HUDEP-2 (cell line): ENCODE measurements around the gene OXSM.
A peak's percentile ranks its signal among the peaks of the same experiment; 100 is the strongest.

ENCODE experiments used
- DNase-seq, 76 experiments: peaks; one replicate each; lab custom pipeline; 2025; ENCODE audit not compliant: unreplicated experiment in 76 of 76; lab: John Stamatoyannopoulos, UW

Gene OXSM

DNA sequence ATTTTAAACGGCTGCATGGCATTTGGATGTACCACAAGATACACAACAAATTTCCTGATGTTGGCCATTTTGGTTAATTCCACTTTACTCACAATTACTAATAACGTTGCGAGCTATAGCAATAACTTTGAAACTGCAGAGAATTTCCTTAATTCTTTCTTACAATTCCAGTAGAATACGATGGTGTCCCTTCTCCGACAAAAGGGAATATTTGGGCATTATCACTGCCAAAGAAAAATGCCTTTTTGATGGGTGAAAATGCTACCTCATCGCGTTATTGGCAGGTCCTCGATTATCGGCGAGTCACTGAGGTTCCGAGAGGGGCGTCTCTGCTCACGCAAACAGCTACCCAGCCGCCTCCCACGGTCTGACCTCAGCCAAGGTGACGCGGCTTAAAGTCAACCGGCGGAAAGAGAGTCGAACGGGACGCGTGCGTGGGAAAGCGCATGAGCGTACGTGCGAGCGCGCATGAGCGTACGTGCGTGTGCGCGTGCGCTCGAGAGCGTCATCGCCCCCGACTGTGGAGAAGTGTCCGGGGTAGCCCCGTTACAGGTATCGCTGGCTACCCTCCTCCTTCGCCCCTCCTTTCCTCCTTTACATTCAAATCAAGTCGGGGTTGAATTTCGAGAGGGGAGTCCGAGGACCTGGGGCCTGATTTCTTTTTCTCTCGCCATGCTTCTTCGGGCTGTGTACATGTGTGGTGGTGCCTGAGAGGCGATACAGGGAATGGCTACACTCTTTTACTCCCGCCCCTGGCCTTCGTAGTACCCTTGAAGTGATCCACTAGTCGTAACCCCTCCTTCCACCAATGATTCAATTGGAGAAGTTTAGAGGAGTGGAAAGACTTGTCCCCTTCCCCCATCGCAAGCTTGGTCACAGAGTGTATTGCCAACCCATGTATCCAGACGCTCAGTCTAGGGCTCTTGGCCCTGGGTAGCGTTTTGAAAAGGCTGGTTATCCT lies at the start of gene OXSM:
Gene OXSM (plus strand): TSS at position 495 of the 961 bp plus-strand sequence. CDS start 931 bp downstream, outside the sequence.
- peak; percentile 10 to 96 (median 88) for DNase-seq

DNA sequence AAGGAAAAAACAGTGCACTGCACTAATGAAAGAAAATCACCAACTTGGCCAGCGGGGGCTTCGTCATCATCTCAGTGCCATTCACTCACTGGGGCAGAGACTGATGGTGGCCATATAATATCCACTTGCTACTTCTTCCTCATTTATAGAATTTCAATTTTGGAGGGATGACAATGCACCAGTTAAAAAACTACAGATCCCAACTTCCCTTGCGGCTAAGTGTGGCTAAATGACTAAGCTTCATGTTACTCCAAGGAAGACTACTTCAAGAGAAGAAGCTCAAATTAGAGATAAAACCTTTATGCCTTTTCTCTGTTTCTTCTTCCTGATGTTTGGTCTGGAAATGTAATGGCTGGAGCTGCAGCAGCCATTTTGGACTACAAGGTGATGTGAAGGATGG lies 45.4 kb upstream of the OXSM start:
- DNase-seq, result no peak

DNA sequence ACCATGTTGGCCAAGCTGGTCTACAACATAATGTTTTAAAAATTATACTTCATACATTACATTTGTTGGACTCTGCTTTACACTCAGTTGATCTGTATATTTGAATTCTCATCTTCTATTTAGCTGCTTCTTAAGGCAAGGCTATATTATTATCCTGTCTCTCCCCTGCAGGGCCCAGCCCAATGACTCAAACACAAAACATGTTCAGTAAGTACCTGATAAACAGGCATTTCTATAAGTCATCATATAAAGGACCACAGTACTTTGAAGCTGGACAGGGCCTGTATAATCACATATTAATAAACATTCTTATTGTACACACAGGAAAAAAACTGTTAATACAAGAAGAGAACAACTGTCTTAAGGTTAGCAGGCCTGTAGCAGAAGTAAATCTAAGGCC lies 42.9 kb upstream of the OXSM start:
- no peak for DNase-seq

DNA sequence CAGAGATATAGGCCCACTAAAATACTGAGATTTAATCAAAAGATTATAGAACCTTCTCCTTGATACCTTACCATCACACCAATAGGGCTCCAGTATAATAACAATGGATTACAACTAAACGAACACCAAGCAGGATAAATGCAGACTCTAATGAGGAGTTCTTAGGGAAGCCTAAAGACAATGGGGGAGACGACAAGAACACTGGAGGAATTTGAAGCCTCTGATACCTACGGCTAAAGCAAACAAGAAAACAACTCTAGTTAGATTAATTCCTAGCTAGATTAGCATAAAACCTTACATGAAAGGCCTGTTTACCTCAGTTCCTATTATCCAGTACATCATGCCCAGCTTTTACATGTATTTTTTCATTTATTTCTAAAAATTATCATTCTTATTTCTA lies 41.7 kb upstream of the OXSM start:
- DNase-seq, result no peak

DNA sequence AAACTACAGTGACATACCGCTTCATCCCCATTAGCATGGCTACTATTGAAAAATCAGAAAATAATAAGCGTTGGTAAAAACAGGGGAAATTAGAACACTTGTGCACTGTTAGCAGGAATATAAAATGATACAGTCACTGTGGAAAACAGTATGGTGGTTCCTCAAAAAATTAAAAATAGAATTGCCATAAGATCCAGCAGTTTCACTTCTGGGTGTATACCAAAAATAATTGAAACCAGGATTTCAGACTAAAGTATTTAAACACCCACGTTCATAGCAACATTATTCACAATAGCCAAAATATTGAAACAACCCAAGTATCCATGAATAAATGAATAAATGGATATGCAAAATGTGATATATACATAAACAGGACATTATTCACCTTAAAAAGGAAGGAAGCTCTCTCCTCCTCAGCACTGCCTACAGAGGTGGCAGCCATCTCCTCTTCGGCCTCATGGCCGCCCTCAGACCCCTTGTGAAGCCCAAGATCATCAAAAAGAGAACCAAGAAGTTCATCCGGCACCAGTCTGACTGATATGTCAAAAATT lies 40.8 kb upstream of the OXSM start:
- DNase-seq, result no peak

DNA sequence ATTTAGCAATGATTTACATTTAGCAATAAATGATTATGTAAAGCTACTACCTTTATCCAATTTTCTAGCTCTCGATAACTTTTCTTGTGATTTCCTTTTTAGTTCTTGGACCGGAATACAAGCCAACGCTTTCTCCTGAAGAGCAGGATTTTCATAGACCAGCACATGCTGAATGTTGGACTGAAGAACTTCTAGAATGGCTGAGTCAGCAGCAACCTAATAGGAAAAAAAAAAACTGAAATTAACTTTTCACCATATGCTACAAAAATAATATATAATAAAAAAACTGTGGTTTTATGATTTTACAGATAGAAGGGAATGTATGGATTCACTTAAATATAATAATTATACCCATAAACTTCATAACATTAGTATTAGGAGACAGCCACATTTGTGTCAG lies 38.8 kb upstream of the OXSM start:
- DNase-seq, result no peak

DNA sequence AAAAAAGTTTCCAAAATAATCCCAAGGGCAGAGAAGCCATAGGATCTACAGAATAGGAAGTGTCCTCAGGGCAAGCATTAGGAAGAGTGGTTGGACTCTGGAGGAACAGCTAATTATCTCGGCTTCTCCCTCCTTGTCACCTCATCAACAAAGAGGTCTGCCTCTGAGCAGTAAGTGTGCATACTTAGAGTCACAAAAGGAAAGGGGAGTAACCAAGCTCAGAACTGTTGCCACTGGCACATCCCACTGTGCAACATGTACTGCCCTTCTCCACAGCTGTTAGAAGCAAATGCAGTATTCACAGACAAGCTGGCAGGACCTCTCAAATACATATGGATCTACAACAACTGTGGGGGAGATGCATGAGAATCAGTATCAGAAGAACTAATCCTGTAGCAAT lies 38.2 kb upstream of the OXSM start:
- DNase-seq, result peak in 1 of 76 experiments; percentile 1

DNA sequence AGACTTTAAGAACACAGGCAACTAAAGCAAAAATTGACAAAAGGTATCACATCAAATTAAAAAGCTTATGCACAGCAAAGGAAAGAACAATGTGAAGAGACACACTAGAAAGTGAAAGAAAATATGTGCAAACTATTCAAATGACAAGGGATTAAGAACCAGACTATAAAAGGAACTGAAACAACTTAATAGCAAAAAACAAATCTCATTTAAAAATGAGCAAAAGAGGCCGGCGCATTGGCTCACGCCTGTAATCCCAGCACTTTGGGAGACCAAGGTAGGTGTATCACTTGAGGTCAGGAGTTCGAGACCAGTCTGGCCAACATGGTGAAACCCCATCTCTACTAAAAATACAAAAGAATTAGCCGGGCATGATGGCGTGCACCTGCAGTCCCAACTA lies 21.0 kb upstream of the OXSM start:
- no peak for DNase-seq

DNA sequence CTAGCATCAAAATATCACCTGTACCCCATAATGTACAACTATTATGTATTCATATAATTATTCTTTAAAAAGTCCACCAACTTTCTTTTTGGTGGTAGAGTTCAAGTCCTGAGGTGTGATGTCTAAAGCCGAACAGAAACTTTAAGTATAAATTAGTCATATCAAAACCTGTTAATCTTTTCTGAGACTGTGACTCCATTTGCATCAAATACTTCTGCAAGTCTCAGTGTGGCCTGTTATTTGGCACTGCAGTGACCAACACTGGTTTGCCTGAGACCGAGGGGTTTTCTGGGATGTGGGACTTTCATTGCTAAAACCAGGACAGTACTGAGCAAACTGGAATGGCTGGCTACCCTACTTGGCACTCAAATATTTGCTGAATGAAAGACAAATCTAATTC lies 14.0 kb upstream of the OXSM start:
- no peak for DNase-seq

DNA sequence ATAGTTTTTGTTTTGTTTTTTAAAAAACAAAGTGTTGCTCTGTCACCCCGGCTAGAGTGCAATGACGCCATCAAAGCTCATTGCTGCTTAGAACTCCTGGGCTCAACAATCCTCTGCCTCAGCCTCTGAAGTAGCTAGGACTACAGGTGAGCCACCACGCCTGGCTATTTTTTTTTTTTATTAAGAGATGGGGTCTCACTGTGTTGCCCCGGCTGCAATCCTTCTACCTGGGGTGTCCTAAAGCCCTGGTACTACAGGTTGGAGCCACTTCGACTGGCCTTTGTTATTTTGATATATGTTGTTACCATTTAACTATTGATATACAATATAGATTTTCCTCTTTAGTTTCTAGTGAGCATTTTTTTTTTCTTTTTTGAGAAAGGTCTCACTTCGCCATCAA lies 9.3 kb upstream of the OXSM start:
- no peak for DNase-seq

DNA sequence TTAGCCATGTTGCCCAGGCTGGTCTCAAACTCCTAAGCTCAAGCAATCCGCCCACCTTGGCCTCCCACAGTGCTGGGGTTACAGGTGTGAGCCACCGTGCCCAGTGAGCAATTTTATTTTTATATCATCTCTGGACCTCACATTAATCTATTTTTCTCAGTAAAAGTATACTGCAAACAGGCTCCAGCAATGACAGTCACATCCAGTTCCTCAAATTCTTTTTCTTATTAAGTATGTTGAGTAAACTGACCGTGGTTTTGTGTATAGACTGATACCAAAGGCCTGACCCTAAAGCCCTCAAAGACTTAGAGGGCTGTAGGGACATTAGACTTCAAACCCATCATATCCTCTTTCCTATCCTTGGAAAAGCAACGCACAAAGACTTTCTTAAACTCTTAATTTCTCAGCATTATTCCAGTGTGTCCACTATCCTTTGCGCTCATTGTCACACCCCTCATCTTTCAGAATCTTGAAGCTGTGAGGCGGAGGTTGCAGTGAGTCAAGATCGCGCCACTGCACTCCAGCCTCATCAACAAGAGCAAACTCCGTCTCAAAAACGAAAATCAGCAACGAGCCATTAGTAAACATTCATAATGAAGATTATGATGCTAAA lies 8.6 kb upstream of the OXSM start:
- no peak for DNase-seq

DNA sequence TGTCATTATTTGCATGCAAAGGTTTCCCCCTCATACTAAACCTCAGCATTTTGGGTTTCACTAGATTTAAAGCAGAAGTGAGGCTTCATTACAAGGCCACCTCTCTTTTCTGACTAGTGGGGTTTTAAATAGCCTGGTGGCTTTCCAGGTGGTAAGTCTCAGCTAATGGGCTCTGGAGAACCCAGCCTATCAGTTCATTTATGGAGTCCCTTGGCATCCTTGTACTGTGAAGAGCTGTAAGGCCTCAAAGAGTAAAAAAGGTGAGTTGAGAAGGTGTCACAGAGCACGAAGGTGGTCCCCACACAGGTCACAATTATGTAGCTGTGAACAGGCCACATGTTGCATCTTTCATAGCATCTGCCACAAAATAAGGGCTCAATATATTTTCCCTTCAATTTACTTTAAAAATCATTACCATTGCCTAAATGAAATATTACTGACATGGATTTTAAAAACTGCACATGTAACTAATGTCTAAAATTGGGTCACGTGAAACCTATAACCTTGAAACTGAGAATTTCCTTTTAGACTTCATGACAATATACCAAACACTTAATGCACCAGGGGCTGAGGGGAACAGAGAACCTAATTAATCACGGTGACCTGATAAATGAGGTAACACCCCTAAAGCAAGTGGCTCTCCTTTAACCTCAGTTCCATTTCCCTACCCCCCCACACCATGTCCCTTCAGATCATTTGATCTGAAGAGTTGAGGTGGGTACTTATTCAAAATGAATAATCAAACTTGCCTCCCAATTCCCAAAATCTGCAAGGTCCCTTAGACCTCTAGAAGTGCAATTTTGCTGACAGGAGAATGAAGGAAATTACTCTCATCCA lies 7.9 kb upstream of the OXSM start:
- peak in 3 of 76 experiments; percentile 2 to 15 (median 11) for DNase-seq

DNA sequence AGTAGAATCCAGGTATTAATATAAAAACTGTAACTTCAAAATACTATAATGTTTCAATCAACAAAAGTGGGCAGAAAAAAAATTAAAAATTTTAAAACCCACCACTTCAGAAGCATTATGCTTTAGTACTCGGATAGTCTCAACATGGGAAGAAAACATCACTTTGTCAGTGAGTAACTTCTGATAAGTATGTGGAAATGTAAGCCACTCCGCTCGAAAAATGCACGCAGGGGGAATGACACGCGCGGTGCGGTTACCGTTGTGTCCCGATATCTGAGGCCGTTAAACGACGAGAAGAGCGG lies 7.3 kb upstream of the OXSM start:
- no peak for DNase-seq

DNA sequence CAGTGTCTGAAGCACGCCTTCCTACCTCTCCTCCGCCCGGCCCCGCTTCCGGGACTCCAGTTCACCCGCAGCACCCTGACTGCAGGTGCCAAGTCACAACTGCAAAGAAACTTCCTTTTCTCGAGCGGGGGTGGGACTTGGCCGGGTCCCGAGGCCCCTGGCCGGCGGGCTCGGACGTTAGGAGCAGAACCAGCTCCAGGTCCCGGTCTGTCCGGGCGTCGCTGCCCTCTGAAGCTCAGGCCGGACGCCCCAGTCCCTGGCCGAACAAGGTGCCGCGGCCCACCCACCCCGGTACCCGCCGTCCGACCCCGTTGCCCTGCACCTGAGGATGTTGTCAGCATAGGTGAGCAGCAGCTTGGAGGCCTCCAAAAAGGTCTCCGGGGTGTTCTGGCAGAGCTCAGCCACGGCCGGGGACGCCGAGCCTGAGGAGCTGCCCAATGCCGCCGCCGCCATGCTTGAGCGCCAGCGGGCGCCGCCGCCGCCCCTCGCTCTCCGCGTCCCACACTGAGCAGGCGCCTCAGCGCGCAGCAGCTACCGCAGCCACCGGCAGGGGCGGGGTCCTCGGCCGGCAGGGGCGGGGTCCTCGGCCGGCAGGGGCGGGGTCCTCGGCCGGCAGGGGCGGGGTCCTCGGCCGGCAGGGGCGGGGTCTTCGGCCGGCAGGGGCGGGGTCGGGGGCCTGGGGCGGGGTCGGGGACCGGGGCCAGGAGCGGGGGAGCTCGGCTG lies 6.8 kb upstream of the OXSM start, which contains the start of gene NGLY1:
Gene NGLY1 (minus strand): TSS at position 506 of the 723 bp plus-strand sequence. CDS start 53 bp downstream, at position 453.
- DNase-seq, result peak in 74 of 76 experiments; percentile 10 to 90 (median 65)

DNA sequence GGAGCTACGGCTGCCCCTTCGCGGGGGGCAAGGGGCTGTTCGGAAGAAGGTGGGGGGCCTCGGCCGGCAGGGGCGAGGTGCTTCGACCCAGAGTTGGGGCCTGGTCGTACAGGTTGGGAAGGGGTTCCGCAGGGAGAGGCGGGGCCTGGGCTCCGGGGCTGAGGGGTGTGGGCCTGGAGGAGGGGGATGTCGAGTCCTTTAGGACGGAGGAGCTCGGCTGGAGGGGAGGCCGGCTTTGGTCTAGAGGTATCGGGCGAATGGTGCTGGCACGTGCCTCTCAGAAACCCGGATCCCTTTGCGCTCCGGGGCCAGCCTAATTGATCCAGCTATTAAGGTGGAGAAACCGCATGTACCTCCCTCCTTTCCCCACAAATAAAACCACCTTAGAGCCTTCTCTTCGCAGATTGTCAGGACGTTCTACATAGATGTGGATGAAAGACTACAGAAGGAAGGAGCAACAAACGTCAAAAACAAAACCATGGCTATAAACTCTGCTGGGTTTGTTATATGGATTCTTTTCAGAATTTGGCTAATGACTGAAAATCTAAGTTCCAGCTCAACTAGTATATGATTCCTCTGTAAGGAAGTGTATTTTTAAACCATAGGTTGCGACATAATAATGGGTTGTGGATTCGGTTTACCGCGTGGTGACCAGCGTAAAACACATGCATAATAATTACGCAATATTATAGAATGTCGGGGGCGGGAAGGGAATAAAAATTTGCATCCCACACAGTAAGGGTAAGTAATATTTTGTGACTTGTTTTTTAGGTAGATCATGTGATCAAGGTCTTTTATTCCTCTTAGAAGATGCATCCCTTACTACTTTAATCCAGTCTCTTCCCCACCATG lies 6.0 kb upstream of the OXSM start:
- peak in 54 of 76 experiments; percentile 6 to 82 (median 46) for DNase-seq

DNA sequence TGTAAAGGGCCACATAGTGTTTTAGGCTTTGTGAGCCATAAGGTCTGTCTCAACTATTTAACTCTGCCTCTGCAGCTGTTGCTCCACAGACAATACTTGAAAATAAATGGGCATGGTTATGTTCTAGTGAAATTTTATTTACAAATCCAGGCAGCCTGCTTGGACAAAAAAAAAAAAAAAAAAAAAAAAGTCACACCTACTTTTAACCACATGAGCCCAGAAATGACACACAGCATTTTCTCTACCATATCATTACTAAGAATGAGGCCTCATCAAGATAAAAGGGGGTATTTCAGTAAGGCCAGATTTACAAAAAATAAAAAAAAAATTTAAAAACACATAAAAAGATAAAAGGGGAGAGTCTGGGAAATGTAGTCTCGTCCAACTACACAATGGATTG lies 4.9 kb upstream of the OXSM start:
- peak in 1 of 76 experiments; percentile 19 for DNase-seq

DNA sequence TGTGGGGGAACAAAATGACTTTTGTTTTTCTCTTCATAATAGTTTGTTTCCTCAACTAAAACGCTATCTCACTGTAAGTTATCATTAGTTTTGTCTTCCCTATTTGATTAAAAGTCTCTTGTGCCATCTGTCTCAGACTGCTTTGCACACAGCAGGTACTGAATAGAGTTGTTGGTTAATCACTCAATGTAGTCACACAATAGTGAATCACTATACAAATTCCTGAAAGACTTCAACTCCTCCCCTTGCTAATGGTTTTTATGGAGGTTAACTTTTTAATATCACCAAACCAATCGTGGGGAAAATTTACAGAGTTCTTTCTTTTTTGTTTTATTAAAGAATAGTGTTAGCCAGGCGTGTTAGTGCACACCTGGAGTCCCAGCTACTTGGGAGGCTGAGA lies 4.1 kb upstream of the OXSM start:
- no peak for DNase-seq

DNA sequence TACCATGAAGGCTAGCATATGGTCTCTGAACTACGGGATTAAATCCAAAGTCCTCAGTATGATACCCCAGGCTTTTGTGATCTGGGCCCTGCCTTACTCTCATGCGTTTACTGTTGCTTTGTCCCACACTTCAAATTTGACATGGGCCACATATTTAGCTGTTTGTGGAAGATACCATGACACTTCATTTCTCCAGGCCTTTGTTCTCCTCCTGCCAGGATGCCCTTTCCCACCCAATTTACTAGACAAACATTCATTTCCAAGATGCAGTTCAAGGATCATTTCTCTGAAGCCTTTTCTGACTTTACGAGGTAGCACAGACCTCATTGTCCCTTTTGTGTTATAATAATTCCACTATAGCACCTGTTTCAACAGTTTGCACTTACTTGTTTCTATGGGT lies 2.2 kb upstream of the OXSM start:
- no peak for DNase-seq

DNA sequence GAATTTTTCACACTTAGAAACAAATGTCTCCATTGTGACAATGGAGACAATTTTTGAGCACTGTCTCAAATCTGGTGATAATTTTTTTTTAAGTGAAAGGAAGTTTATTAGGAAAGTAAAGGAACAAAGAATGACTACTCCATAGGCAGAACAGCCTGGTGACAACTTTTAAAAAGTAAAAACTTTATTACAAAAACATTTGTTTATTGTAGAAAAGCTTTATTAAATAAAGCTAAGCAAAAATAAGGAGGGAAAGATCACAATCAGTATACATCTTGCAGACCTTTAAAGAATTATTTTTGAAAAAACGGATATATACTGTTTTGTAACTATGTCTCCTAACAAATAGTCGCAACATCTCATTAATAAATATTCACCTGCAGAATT lies 688 bp upstream of the OXSM start:
- no peak for DNase-seq
